ENCODE data around the gene MYOF. TPM values are rescaled to one million over a fixed set of nuclear protein-coding genes. Genes with fewer than 3 reads are reported as not detected.

Gene MYOF
- total RNA-seq, 4 donors from 2014 or later, result 44.6 to 113 (median 74.5) TPM

DNA sequence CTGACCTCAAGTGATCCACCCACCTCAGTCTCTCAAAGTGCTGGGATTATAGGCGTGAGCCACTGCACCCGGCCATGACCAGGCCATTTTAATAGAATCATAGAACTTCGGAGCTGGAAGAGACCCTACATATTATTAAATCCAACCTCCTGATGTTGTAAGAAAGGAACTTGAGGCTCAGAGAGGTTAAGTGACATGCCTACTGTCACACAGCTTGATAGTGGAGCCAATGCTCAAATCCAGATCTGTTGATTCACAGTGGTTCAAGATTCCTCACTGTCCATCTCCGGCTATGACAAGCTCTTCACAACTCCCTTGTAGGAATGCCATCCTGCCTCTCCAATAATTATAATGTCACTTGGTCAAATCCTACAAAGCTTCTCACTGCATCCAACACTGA, 65.3 kb downstream of the MYOF start:
- ATAC-seq (ENCODE audit: low FRiP score), result no peak
- TF ChIP-seq, protein P1, sequence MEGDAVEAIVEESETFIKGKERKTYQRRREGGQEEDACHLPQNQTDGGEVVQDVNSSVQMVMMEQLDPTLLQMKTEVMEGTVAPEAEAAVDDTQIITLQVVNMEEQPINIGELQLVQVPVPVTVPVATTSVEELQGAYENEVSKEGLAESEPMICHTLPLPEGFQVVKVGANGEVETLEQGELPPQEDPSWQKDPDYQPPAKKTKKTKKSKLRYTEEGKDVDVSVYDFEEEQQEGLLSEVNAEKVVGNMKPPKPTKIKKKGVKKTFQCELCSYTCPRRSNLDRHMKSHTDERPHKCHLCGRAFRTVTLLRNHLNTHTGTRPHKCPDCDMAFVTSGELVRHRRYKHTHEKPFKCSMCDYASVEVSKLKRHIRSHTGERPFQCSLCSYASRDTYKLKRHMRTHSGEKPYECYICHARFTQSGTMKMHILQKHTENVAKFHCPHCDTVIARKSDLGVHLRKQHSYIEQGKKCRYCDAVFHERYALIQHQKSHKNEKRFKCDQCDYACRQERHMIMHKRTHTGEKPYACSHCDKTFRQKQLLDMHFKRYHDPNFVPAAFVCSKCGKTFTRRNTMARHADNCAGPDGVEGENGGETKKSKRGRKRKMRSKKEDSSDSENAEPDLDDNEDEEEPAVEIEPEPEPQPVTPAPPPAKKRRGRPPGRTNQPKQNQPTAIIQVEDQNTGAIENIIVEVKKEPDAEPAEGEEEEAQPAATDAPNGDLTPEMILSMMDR (IDR thresholded peaks at IDR 0.05), result no peak
- DNase-seq (ENCODE audit: low spot score), result no peak

DNA sequence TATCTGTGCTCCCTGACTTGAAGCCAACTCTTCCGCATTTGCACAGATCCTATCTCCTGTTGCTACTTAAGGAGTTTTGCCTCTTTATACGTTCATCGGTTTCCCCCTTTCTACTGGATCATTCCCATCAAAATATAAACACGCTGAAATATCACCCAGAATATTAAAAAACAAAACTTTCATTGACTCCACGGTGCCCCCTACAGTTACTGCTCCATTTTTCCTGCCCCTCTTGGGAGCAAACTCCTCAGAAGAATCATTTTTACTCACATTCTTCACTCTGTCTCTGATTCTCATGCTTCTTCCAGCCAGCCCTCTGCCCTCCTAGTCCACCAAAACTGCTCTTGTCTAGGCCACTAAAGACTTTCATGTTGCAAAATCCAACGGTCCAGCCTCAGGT, 66.4 kb downstream of the MYOF start:
- DNase-seq (ENCODE audit: low spot score) (no peak), ATAC-seq (ENCODE audit: low FRiP score) (no peak)
- TF ChIP-seq, protein P1 (IDR thresholded peaks at IDR 0.05), result no peak

DNA sequence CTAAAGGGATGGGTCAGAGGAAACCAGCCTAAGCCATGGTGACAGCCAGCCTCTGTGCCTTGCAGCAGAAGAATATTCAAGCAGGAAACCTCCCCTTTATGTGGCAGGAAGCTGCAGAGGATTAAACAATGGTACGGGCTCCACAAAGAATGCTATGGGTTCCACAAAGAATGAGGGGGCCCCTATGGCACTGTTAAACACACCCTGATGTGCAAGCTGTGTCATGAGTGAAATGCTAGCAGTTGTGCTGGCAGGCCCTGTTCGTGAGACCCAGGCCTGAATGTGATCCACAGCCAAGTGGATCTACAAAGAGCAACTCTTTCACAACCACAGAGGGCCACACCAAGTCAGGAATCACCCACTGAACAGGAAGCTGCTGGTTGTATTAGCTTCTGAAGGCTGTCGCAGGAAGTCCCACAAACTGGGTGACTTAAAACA, 68.9 kb downstream of the MYOF start:
- TF ChIP-seq, protein P1 (IDR thresholded peaks at IDR 0.05), result no peak
- DNase-seq (ENCODE audit: low spot score) (no peak), ATAC-seq (ENCODE audit: low FRiP score) (no peak)

DNA sequence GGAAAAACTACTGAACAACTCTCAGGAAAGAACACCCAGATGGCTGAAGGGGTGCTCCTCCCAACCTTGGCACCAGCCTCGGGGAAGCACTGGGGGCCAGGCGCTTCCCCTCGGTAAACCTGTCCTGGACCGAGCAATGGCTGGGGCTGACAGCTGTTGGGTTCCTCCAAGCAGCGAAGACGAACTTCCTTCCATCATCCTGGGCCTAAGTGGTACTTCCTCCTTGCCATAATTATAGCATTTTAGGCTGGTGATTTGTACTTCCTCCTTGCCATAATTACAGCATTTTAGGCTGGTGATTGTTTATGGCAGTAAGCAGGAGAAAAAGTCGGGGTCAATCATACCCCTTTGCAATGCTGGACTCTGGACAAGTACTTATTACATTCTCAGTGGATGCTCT, 69.3 kb downstream of the MYOF start:
- DNase-seq (ENCODE audit: low spot score), result no peak
- TF ChIP-seq, protein P1 (IDR thresholded peaks at IDR 0.05), result no peak
- ATAC-seq (ENCODE audit: low FRiP score), result no peak

DNA sequence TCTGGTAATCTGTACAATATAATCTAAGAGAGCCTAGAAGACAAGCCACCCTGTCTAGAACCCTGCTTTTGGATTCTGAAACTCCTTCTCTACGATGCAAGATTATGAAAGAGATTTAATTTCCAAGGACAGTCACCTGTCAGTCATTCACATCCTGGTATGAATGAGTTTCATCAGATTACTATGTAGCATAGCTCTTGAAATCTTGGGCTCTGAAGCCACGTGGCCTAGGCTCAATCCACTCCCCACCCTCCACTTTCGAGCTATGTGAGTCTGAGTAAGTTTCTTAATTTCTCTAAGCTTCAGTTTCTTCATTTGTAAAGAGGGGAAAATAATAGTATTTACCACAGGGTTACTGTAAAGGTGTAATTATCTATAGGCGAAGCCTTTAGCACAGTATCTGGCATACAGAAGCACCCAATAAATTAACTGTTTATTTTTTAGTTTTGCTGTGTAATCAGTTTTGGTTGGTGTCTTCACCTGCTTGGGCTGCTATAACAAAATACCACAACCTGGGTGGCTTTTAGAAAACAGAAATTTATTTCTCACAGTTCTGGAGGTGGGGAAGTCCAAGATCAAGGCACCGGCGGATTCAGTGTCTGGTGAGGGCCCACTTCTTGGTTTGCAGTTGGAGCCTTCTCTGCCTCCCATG, 71.3 kb downstream of the MYOF start:
- DNase-seq (ENCODE audit: low spot score) (no peak), ATAC-seq (ENCODE audit: low FRiP score) (no peak)
- TF ChIP-seq, protein P1 (IDR thresholded peaks at IDR 0.05), result no peak

DNA sequence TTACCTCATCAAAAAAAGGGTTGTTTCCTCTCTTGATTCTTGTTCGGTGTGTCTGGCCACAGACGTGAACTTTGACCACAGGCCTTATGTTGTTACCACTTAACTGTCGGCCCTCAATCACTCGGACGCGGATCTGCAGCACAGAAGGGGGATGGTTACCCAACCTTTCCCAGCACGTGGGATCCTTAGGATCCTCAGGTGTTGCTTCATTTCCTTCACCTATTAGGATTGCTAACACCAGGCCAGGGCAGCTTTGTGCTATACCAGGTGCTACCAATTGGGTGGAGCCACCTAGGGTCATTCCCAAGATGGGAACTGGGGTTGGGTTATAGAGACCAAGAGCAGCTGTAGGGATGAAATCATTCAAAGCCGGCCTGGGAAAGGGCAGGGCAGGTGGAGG, 73.4 kb downstream of the MYOF start:
- TF ChIP-seq, protein P1 (IDR thresholded peaks at IDR 0.05), result no peak
- DNase-seq (ENCODE audit: low spot score), result no peak
- ATAC-seq (ENCODE audit: low FRiP score), result no peak

DNA sequence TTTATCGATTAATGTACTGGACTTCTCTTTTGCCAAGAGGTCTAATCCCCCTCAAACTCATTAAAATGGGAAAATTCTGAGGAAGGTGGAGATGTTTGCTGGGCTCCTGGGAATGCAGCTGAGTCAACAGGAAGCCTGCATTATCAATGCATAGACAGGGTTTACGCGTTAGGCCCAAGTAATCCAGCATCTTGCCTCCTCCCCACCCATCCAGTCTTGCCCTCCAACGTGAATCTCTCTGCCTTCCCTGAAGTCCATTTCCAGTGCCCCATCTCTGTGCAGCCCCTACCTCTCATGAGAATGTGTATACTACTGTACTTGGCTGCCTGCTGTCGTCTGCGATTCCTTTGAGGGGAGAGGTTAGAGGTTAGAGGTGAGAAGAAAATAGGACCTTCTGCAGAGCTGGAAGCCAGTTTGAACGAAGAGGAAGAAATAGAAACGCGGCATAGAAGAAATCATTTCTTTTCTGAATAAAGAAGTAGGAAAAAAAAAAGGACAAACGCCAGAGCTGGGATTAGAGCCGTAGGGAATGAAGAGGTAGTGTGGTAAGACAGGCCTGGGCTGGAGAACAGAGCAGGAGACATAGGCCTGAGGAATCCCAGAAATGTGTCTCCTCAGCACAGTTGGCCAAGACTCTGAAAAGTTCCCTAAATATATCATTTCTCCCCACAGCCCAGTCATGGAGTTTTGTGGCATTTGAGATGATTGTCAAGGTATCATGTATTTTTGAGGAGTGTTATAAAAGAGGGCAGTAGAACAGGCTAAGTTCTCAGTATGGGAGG, 75.6 kb downstream of the MYOF start:
- ATAC-seq (ENCODE audit: low FRiP score) (peak; percentile 77), DNase-seq (ENCODE audit: low spot score) (no peak)
- TF ChIP-seq, protein P1 (IDR thresholded peaks at IDR 0.05), result no peak
